ENCODE data around the gene HID1. TPM values are rescaled to one million over a fixed set of nuclear protein-coding genes. Genes with fewer than 3 reads are reported as not detected.

Gene HID1
- total RNA-seq, 1 experiment from 2014 or later = 114 TPM

DNA sequence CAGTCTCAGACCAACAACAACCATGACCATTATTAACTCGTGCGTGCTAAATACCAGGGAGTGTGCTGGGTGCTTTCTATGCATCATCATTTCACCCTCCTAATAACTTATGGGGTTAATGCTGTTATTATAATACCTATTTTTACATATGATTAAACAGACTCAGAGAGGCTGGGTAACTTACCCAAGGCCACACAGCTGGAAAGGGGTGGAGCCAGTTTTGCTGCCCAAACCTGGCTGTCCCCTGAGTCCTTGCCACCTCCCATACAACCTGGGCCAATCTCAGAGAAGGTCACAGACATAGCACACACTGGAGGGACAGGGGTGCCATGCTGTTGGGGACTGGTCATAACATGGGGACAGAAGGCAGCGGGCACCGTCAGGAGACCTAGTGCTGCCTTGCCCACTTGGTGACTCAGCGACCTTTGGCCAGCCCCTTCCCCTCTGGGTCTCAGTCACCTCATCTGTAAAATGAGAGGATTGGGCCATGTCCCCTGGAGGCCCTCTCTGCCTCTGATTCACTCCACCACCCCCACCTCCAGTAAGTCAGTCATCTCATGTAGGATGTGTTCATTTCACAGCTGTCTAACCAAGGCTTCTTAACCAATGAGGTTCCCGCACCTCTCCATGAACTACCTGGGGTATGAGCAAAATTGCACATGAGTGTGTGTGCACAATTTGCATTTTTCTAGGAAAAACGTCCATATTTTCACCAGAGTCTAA lies 67.7 kb downstream of the HID1 start:
- Mint-ChIP-seq H3K4me3 (ENCODE audit: low read depth, unreplicated experiment) (no peak overlapping the region), H3K27me3 (ENCODE audit: unreplicated experiment) (peaks cover 43% of the 10 kb centered on the region), H3K27ac (ENCODE audit: unreplicated experiment) (no peak overlapping the region), H3K9me3 (ENCODE audit: low read depth, unreplicated experiment) (no peaks in the 10 kb centered on the region), H3K4me1 (ENCODE audit: low read depth, unreplicated experiment) (peaks cover 21% of the 10 kb centered on the region), H3K36me3 (ENCODE audit: insufficient read depth, unreplicated experiment) (no peaks in the 10 kb centered on the region)
- CTCF ChIA-PET = no interaction called here
- no TSS peak for BruUV-seq (replicated peaks)
- TF ChIP-seq, protein P1, sequence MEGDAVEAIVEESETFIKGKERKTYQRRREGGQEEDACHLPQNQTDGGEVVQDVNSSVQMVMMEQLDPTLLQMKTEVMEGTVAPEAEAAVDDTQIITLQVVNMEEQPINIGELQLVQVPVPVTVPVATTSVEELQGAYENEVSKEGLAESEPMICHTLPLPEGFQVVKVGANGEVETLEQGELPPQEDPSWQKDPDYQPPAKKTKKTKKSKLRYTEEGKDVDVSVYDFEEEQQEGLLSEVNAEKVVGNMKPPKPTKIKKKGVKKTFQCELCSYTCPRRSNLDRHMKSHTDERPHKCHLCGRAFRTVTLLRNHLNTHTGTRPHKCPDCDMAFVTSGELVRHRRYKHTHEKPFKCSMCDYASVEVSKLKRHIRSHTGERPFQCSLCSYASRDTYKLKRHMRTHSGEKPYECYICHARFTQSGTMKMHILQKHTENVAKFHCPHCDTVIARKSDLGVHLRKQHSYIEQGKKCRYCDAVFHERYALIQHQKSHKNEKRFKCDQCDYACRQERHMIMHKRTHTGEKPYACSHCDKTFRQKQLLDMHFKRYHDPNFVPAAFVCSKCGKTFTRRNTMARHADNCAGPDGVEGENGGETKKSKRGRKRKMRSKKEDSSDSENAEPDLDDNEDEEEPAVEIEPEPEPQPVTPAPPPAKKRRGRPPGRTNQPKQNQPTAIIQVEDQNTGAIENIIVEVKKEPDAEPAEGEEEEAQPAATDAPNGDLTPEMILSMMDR (IDR thresholded peaks at IDR 0.05; ENCODE audit: unreplicated experiment) = no peak
- no peak for DNase-seq
- intact Hi-C loops (cut with micrococcal nuclease; ENCODE audit: unreplicated experiment) = no loop called here

DNA sequence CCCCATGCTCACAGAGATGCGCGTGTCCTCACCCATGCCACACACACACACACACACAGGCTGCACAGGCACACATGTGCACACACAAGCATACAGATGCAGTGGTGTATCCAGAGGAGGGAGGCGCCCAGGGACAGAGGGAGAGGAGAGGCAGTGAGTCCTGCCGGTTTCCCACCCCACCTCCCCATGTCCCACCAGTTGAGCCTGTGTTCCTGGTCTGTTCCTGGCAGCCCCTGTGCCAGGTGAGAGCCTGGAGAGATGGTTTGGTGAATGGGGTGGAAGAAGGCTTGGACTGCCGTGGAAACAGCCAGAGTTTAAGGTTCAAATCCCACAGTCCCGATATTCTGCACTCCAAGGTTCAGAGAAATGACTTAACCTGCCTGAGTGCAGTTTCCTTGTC lies 68.9 kb downstream of the HID1 start:
- H3K27ac Mint-ChIP-seq (ENCODE audit: unreplicated experiment) = no peak overlapping the region
- H3K4me1 Mint-ChIP-seq (ENCODE audit: low read depth, unreplicated experiment) = peaks cover 12% of the 10 kb centered on the region
- TF ChIP-seq, protein P1 (IDR thresholded peaks at IDR 0.05; ENCODE audit: unreplicated experiment) = no peak
- intact Hi-C loops (cut with micrococcal nuclease; ENCODE audit: unreplicated experiment) = no loop called here
- CTCF ChIA-PET = no interaction called here
- no peaks in the 10 kb centered on the region for H3K36me3 Mint-ChIP-seq (ENCODE audit: insufficient read depth, unreplicated experiment)
- no TSS peak for BruUV-seq (replicated peaks)
- no peaks in the 10 kb centered on the region for H3K9me3 Mint-ChIP-seq (ENCODE audit: low read depth, unreplicated experiment)
- DNase-seq = no peak
- peaks cover 47% of the 10 kb centered on the region for H3K27me3 Mint-ChIP-seq (ENCODE audit: unreplicated experiment)
- H3K4me3 Mint-ChIP-seq (ENCODE audit: low read depth, unreplicated experiment) = no peak overlapping the region

DNA sequence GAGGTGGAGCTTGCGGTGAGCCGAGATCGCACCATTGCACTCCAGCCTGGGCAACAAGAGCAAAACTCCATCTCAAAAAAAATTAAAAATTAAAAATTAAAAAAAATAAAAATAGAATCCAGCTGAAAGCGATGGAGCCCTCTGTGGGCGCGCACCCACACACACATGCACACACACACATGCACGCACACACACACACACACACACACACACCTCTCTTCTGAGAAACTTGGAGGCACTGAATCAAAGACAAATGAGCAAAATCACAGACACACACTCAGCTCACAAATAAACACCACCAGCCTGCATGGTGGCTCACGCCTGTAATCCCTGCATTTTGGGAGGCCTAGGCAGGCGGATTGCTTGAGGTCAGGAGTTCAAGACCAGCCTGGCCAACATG lies 69.5 kb downstream of the HID1 start:
- no peak overlapping the region for H3K27ac Mint-ChIP-seq (ENCODE audit: unreplicated experiment)
- DNase-seq = no peak
- intact Hi-C loops (cut with micrococcal nuclease; ENCODE audit: unreplicated experiment) = no loop called here
- no peaks in the 10 kb centered on the region for H3K9me3 Mint-ChIP-seq (ENCODE audit: low read depth, unreplicated experiment)
- no peak overlapping the region for H3K4me3 Mint-ChIP-seq (ENCODE audit: low read depth, unreplicated experiment)
- H3K36me3 Mint-ChIP-seq (ENCODE audit: insufficient read depth, unreplicated experiment) = no peaks in the 10 kb centered on the region
- H3K4me1 Mint-ChIP-seq (ENCODE audit: low read depth, unreplicated experiment) = peaks cover 6% of the 10 kb centered on the region
- CTCF ChIA-PET = interaction anchor here (0.6 kb wide), 1 partner anchor 418 kb away, joined by 5 read pairs; no protein-coding TSS in a partner anchor
- no TSS peak for BruUV-seq (replicated peaks)
- TF ChIP-seq, protein P1 (IDR thresholded peaks at IDR 0.05; ENCODE audit: unreplicated experiment) = no peak
- H3K27me3 Mint-ChIP-seq (ENCODE audit: unreplicated experiment) = peaks cover 48% of the 10 kb centered on the region

DNA sequence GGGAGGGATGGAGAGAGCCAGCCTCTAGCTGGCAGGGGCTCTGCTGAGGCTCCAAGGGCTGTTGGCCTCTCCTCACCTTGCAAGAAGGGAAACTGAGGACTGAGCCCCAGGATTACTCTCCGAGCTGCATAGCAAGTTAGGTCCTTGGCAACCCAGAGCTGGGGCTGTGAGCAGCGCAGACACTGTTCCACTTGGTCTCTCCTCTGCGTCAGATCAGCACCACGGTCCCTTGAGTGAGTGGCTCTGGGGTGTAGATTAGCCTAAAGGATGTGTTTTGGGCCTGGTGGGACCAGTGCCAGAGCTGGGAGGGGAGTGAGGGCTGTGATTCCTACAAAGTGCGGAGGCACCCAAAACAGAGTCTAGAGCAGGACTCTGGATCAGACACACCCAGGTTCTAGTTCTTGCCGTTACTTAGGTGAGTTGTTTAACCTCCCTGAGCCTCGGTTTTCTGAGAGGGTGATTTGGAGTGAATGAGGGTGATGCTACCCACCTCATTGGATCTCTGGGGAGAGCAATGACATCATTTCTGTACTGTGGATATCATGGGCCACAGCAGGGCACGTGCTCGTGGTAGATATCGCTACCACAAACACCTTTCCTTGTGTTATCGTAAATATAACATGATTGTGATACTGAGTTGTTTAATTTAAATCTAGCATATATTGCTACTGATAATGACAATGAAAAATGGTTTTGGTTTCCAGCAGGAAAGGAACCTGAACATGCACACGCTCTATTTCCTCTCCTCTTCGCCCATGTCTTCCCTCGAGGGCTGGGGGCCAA lies 71.0 kb downstream of the HID1 start:
- no peaks in the 10 kb centered on the region for H3K36me3 Mint-ChIP-seq (ENCODE audit: insufficient read depth, unreplicated experiment)
- TF ChIP-seq, protein P1 (IDR thresholded peaks at IDR 0.05; ENCODE audit: unreplicated experiment) = no peak
- peaks cover 58% of the 10 kb centered on the region for H3K27me3 Mint-ChIP-seq (ENCODE audit: unreplicated experiment)
- BruUV-seq (replicated peaks) = no TSS peak
- H3K27ac Mint-ChIP-seq (ENCODE audit: unreplicated experiment) = no peak overlapping the region
- no peaks in the 10 kb centered on the region for H3K9me3 Mint-ChIP-seq (ENCODE audit: low read depth, unreplicated experiment)
- no peak for DNase-seq
- no peak overlapping the region for H3K4me3 Mint-ChIP-seq (ENCODE audit: low read depth, unreplicated experiment)
- H3K4me1 Mint-ChIP-seq (ENCODE audit: low read depth, unreplicated experiment) = no peaks in the 10 kb centered on the region
- CTCF ChIA-PET = interaction anchor here (0.6 kb wide), 1 partner anchor 348 kb away, joined by 4 read pairs; no protein-coding TSS in a partner anchor
- intact Hi-C loops (cut with micrococcal nuclease; ENCODE audit: unreplicated experiment) = no loop called here

Other genes starting within 250 kb of the HID1 start
- 0.21 TPM in 1 of 2 replicates, not detected in the other for gene RAB37, start 235.5 kb downstream of the HID1 start, total RNA-seq (2022)
- 114 and 143 TPM in 2 replicates for gene NHERF1, start 224.1 kb downstream of the HID1 start, total RNA-seq (2022)
- gene NAT9, start 196.4 kb downstream of the HID1 start, total RNA-seq (2022) = 66.5 and 74.7 TPM in 2 replicates
- gene GRIN2C, start 112.9 kb downstream of the HID1 start, total RNA-seq (2022) = not detected in 2 replicates
- gene FDXR, start 99.8 kb downstream of the HID1 start, total RNA-seq (2022) = 8.4 and 13.5 TPM in 2 replicates
- gene FADS6, start 79.1 kb downstream of the HID1 start, total RNA-seq (2022) = not detected in 2 replicates
- 0.24 TPM in 1 of 2 replicates, not detected in the other for gene USH1G, start 49.5 kb downstream of the HID1 start, total RNA-seq (2022)
- not detected in 2 replicates for gene OTOP2, start 48.5 kb downstream of the HID1 start, total RNA-seq (2022)
- not detected in 2 replicates for gene OTOP3, start 36.9 kb downstream of the HID1 start, total RNA-seq (2022)
- 39.4 and 48.3 TPM in 2 replicates for gene CDR2L, start 14.9 kb upstream of the HID1 start, total RNA-seq (2022)
- 49.0 and 52.7 TPM in 2 replicates for gene MRPL58, start 39.9 kb upstream of the HID1 start, total RNA-seq (2022)
- 288 and 289 TPM in 2 replicates for gene ATP5PD, start 74.2 kb upstream of the HID1 start, total RNA-seq (2022)
- gene KCTD2, start 74.5 kb upstream of the HID1 start, total RNA-seq (2022) = 24.4 TPM in 2 replicates
- 124 and 187 TPM in 2 replicates for gene SLC16A5, start 115.2 kb upstream of the HID1 start, total RNA-seq (2022)
- 18.6 and 19.8 TPM in 2 replicates for gene ARMC7, start 137.2 kb upstream of the HID1 start, total RNA-seq (2022)
- gene NT5C, start 159.0 kb upstream of the HID1 start, total RNA-seq (2022) = 56.6 and 58.2 TPM in 2 replicates
- gene JPT1, start 181.8 kb upstream of the HID1 start, total RNA-seq (2022) = 479 and 546 TPM in 2 replicates
- gene SUMO2, start 210.2 kb upstream of the HID1 start, total RNA-seq (2022) = 401 and 429 TPM in 2 replicates
- gene NUP85, start 232.9 kb upstream of the HID1 start, total RNA-seq (2022) = 116 and 117 TPM in 2 replicates